ENCODE measurements around the gene TUB.

The TUB gene

GRCh38 chr11:8109675-8110074 lies 28.7 kb downstream of the TUB start:
- no peak for DNase-seq

GRCh38 chr11:8110396-8110795 lies 29.4 kb downstream of the TUB start:
- DNase-seq, result no peak

- no peak for DNase-seq
These were observed 30.6 kb downstream of the TUB start for GRCh38 chr11:8111636-8112035.

- DNase-seq, result no peak
These were observed 41.3 kb downstream of the TUB start for GRCh38 chr11:8122173-8122764.

GRCh38 chr11:8126649-8127289 lies 45.8 kb downstream of the TUB start:
- DNase-seq, result no peak

GRCh38 chr11:8127447-8127846 lies 46.4 kb downstream of the TUB start:
- DNase-seq, result no peak

- DNase-seq, result no peak
These were observed 57.5 kb downstream of the TUB start for GRCh38 chr11:8138526-8138925.

GRCh38 chr11:8149726-8150125 lies 68.7 kb downstream of the TUB start:
- DNase-seq, result no peak
